Neutrophil (primary cell): ENCODE results near the gene UACA.

Experiments used
- H3K27ac ChIP-seq: fragments of 200-600 bp; sonication (generic); 2 replicates; pipeline ENCODE4 v1.5.1; 2016; ENCODE audit warnings: mild to moderate bottlenecking, moderate library complexity
- H3K27me3 ChIP-seq: fragments of 200-600 bp; sonication (generic); 2 replicates; pipeline ENCODE4 v1.6.0; 2016; ENCODE audit warnings: mild to moderate bottlenecking
- H3K36me3 ChIP-seq: fragments of 200-600 bp; sonication (generic); 2 replicates; pipeline ENCODE4 v1.5.1; 2017
- H3K4me1 ChIP-seq, 2 experiments: fragments of 200-600 bp in 1 of 2; sonication (generic) in 1 of 2; 1 replicate in 1 of 2; 2 replicates in 1 of 2; pipeline versions ENCODE4 v1.5.1 to v1.6.1; 2013 to 2016; ENCODE audit warnings: low read depth in 1 of 2, low read length in 1 of 2, mild to moderate bottlenecking in 1 of 2, moderate library complexity in 1 of 2; ENCODE audit not compliant: control insufficient read depth in 1 of 2, insufficient read depth in 1 of 2
- H3K4me3 ChIP-seq, 2 experiments: fragments of 200-600 bp in 1 of 2; sonication (generic) in 1 of 2; 1 replicate in 1 of 2; 2 replicates in 1 of 2; pipeline ENCODE4 v1.5.1; 2013 to 2016; ENCODE audit warnings: low read depth in 1 of 2, low read length in 1 of 2, mild to moderate bottlenecking in 1 of 2, moderate library complexity in 1 of 2
- H3K9me3 ChIP-seq: fragments of 200-600 bp; sonication (generic); 2 replicates; pipeline ENCODE4 v1.5.1; 2016
- CTCF ChIP-seq: fragments of 200-600 bp; sonication (generic); IDR thresholded peaks from 2 replicates; pipeline ENCODE4 v1.5.1; 2016; ENCODE audit warnings: antibody characterized with exemption

The UACA gene

GRCh38 chr15:70763950-70764730 is 782 bp upstream of the UACA start:
- Histone ChIP-seq H3K9me3 (no peaks in the 10 kb centered on the region), H3K27ac (no peak overlapping the region), H3K4me3 (peak overlapping the region; percentile 54 to 74), H3K4me1 (peaks cover 20 to 22% of the 10 kb centered on the region in 2 experiments), H3K27me3 (peaks cover 64% of the 10 kb centered on the region), H3K36me3 (no peaks in the 10 kb centered on the region)
- no peak for TF ChIP-seq CTCF

GRCh38 chr15:70762469-70763119 is 764 bp downstream of the UACA start:
- H3K27me3 ChIP-seq = peaks cover 80% of the 10 kb centered on the region
- no peaks in the 10 kb centered on the region for H3K36me3 ChIP-seq
- H3K4me3 ChIP-seq = peak overlapping the region; percentile 54 to 74
- H3K9me3 ChIP-seq = no peaks in the 10 kb centered on the region
- H3K4me1 ChIP-seq = peaks cover 15 to 22% of the 10 kb centered on the region in 2 experiments
- no peak overlapping the region for H3K27ac ChIP-seq
- no peak for TF ChIP-seq CTCF

GRCh38 chr15:70761931-70762468 is 1.4 kb downstream of the UACA start:
- peaks cover 83% of the 10 kb centered on the region for H3K27me3 ChIP-seq
- no peaks in the 10 kb centered on the region for H3K9me3 ChIP-seq
- TF ChIP-seq CTCF = no peak
- H3K36me3 ChIP-seq = no peaks in the 10 kb centered on the region
- H3K4me3 ChIP-seq = peak overlapping the region; percentile 54 to 74
- no peak overlapping the region for H3K27ac ChIP-seq
- H3K4me1 ChIP-seq = peaks cover 15 to 22% of the 10 kb centered on the region in 2 experiments

- H3K36me3 ChIP-seq = no peaks in the 10 kb centered on the region
- H3K4me3 ChIP-seq = no peak overlapping the region
- peaks cover 15 to 22% of the 10 kb centered on the region in 2 experiments for H3K4me1 ChIP-seq
- H3K9me3 ChIP-seq = no peaks in the 10 kb centered on the region
- H3K27me3 ChIP-seq = peaks cover 91% of the 10 kb centered on the region
- no peak for TF ChIP-seq CTCF
- no peak overlapping the region for H3K27ac ChIP-seq
These were observed 2.3 kb downstream of the UACA start for GRCh38 chr15:70761046-70761445.

GRCh38 chr15:70758790-70759462 is 4.4 kb downstream of the UACA start:
- TF ChIP-seq CTCF = no peak
- Histone ChIP-seq H3K4me1 (peaks cover 15 to 20% of the 10 kb centered on the region in 2 experiments), H3K27me3 (peaks cover 75% of the 10 kb centered on the region), H3K36me3 (no peaks in the 10 kb centered on the region), H3K9me3 (no peaks in the 10 kb centered on the region), H3K4me3 (no peak overlapping the region), H3K27ac (no peak overlapping the region)
